ENCODE data around the gene MED4. TPM values are rescaled to one million over a fixed set of nuclear protein-coding genes. Genes with fewer than 3 reads are reported as not detected.

The MED4 gene
- total RNA-seq, 1 experiment from 2014 or later, result 28.5 TPM

DNA sequence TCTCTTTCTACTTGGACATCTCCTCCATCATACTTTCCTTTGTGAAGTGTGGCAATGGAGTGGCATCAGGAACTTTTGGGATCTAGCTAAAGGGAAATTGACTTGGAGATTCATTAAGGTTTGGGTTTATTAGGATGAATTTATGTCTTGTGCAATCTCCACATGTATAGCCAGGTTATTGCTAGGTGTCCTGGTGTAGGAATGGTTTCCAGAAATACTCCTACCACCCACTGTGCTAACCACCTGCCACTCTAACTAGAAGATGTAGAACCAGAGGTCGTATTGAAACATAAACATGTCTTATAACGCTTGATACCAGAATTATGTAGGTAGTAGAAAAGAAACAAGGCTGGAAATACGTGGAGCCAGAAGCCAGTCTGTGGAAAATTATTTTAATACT is 38.1 kb upstream of the MED4 start:
- intact Hi-C loops (cut with micrococcal nuclease; ENCODE audit: unreplicated experiment), result no loop called here
- H3K36me3 Mint-ChIP-seq (ENCODE audit: insufficient read depth, unreplicated experiment), result no peaks in the 10 kb centered on the region
- no peak overlapping the region for H3K4me3 Mint-ChIP-seq (ENCODE audit: low read depth, unreplicated experiment)
- CTCF ChIA-PET, result no interaction called here
- H3K27ac Mint-ChIP-seq (ENCODE audit: unreplicated experiment), result no peak overlapping the region
- no peak for DNase-seq
- no peaks in the 10 kb centered on the region for H3K27me3 Mint-ChIP-seq (ENCODE audit: unreplicated experiment)
- TF ChIP-seq, protein P1, sequence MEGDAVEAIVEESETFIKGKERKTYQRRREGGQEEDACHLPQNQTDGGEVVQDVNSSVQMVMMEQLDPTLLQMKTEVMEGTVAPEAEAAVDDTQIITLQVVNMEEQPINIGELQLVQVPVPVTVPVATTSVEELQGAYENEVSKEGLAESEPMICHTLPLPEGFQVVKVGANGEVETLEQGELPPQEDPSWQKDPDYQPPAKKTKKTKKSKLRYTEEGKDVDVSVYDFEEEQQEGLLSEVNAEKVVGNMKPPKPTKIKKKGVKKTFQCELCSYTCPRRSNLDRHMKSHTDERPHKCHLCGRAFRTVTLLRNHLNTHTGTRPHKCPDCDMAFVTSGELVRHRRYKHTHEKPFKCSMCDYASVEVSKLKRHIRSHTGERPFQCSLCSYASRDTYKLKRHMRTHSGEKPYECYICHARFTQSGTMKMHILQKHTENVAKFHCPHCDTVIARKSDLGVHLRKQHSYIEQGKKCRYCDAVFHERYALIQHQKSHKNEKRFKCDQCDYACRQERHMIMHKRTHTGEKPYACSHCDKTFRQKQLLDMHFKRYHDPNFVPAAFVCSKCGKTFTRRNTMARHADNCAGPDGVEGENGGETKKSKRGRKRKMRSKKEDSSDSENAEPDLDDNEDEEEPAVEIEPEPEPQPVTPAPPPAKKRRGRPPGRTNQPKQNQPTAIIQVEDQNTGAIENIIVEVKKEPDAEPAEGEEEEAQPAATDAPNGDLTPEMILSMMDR (IDR thresholded peaks at IDR 0.05; ENCODE audit: unreplicated experiment), result no peak
- no peaks in the 10 kb centered on the region for H3K9me3 Mint-ChIP-seq (ENCODE audit: low read depth, unreplicated experiment)
- no peaks in the 10 kb centered on the region for H3K4me1 Mint-ChIP-seq (ENCODE audit: low read depth, unreplicated experiment)
- BruUV-seq (replicated peaks), result no TSS peak

DNA sequence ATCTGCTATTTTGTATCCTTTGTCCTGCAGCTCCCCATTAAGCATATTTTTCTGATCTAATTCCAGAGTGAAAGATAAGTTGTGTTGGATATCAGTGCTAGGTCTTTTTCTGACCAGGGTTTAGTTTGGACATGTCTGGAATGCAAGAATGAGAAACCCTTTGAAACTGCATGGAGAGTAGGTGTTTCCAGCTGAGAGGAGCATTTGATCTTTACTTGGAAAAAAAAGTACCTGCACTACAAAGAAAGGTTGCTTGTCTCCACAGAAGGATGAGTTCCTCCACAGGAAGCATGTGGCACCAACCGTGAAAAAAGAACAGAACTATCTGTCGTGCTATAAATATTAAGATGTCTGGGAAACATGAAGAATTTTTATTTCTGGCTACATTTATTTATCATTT is 36.6 kb upstream of the MED4 start:
- intact Hi-C loops (cut with micrococcal nuclease; ENCODE audit: unreplicated experiment), result no loop called here
- Mint-ChIP-seq H3K36me3 (ENCODE audit: insufficient read depth, unreplicated experiment) (no peaks in the 10 kb centered on the region), H3K4me1 (ENCODE audit: low read depth, unreplicated experiment) (peaks cover 8% of the 10 kb centered on the region), H3K9me3 (ENCODE audit: low read depth, unreplicated experiment) (no peaks in the 10 kb centered on the region), H3K27me3 (ENCODE audit: unreplicated experiment) (no peaks in the 10 kb centered on the region), H3K4me3 (ENCODE audit: low read depth, unreplicated experiment) (no peak overlapping the region), H3K27ac (ENCODE audit: unreplicated experiment) (no peak overlapping the region)
- BruUV-seq (replicated peaks), result no TSS peak
- CTCF ChIA-PET, result interaction anchor here (0.6 kb wide), 1 partner anchor 426 kb away, joined by 4 read pairs; no protein-coding TSS in a partner anchor
- DNase-seq, result no peak
- TF ChIP-seq, protein P1 (IDR thresholded peaks at IDR 0.05; ENCODE audit: unreplicated experiment), result no peak

DNA sequence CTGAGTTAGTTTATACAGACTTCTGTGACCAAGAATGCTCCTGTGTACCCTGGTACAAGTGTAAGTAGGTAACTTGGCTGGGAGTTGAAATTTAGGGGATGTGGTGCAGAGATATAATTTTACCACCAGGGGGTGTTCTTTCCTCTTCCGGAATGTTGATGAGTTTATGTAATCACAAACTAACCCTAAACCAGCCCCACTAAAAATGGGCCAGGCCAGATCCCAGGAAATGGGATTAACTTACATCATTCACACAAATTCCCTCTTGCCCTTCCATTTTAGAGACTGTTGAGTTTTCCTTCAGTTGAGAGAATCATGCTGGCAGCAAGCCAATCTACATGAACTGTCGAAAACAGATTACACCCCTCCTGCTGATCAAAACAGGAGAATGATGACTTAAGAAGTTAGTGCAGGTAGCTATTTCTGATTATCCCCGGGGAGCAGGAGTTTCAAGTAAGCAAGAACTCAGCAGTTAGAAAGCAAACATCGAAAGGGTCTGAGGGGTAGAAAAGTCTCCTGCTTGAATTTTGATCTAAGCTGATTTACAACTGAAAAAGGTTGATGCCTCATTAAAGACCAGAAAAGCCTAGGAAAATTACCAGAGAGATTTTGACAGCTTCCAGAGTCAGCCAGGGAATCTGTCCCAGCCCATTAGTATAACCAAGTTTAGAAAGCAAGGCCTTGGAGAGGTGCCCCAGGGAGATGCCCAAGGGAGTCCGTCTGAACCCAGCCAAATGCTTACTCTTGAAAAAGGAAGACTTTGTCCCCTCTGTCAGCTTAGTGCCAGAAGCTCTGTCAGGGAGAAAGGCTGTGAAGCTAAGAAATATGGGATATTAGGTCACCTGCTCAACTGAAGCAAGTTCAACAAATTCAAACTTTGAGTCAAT is 32.3 kb upstream of the MED4 start:
- no peak overlapping the region for H3K27ac Mint-ChIP-seq (ENCODE audit: unreplicated experiment)
- DNase-seq, result peak; percentile 20
- no TSS peak for BruUV-seq (replicated peaks)
- CTCF ChIA-PET, result interaction anchor here (0.6 to 0.9 kb wide), 3 partner anchors 106 to 271 kb away, joined by 3 read pairs; partner anchors contain the start of gene ITM2B
- no peaks in the 10 kb centered on the region for H3K9me3 Mint-ChIP-seq (ENCODE audit: low read depth, unreplicated experiment)
- TF ChIP-seq, protein P1 (IDR thresholded peaks at IDR 0.05; ENCODE audit: unreplicated experiment), result peak; percentile 41
- H3K4me3 Mint-ChIP-seq (ENCODE audit: low read depth, unreplicated experiment), result no peak overlapping the region
- no peaks in the 10 kb centered on the region for H3K27me3 Mint-ChIP-seq (ENCODE audit: unreplicated experiment)
- intact Hi-C loops (cut with micrococcal nuclease; ENCODE audit: unreplicated experiment), result loop anchor here (2.0 to 10.0 kb wide), 2 partner anchors 108 to 638 kb away; no protein-coding TSS in a partner anchor
- H3K36me3 Mint-ChIP-seq (ENCODE audit: insufficient read depth, unreplicated experiment), result no peaks in the 10 kb centered on the region
- peaks cover 8% of the 10 kb centered on the region for H3K4me1 Mint-ChIP-seq (ENCODE audit: low read depth, unreplicated experiment)

DNA sequence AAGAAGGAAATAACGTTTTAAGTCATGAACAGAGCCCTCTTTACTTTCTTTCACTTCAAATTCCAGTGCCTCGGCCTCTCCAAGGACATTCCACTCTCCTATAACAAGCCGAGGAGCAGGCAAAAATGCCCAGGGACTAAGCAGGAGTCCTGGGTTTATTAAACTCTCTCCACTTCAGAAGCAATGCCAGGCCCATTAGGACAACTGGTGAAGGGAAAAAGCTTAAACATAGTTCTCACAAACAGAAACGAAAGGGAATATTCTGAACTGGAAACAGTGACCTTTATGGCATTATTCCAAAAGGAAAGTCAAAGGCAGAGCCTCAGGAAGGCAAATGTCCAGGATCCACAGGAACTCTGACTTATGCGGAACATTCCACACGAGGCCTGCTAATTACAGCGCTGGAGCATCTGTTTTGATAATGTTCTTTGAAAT is 30.9 kb upstream of the MED4 start:
- peaks cover 8% of the 10 kb centered on the region for H3K4me1 Mint-ChIP-seq (ENCODE audit: low read depth, unreplicated experiment)
- no peaks in the 10 kb centered on the region for H3K36me3 Mint-ChIP-seq (ENCODE audit: insufficient read depth, unreplicated experiment)
- no TSS peak for BruUV-seq (replicated peaks)
- intact Hi-C loops (cut with micrococcal nuclease; ENCODE audit: unreplicated experiment), result loop anchor here (2.0 to 10.0 kb wide), 2 partner anchors 109 to 639 kb away; no protein-coding TSS in a partner anchor
- DNase-seq, result no peak
- no peaks in the 10 kb centered on the region for H3K9me3 Mint-ChIP-seq (ENCODE audit: low read depth, unreplicated experiment)
- CTCF ChIA-PET, result no interaction called here
- no peak overlapping the region for H3K27ac Mint-ChIP-seq (ENCODE audit: unreplicated experiment)
- no peaks in the 10 kb centered on the region for H3K27me3 Mint-ChIP-seq (ENCODE audit: unreplicated experiment)
- TF ChIP-seq, protein P1 (IDR thresholded peaks at IDR 0.05; ENCODE audit: unreplicated experiment), result no peak
- H3K4me3 Mint-ChIP-seq (ENCODE audit: low read depth, unreplicated experiment), result no peak overlapping the region
